A673 (cell line): ENCODE measurements around the gene EFNA5.

Source experiments
- CTCF ChIP-seq: fragments of 300-800, 200-600 bp; sonication (generic); conservative IDR thresholded peaks from 2 replicates; pipeline ENCODE4 v1.5.1; 2017; ENCODE audit warnings: low read depth, mild to moderate bottlenecking, antibody characterized with exemption, low read length, moderate library complexity, mixed read lengths
- EZH2 ChIP-seq: fragments of 200-600 bp; sonication (generic); IDR thresholded peaks from 2 replicates; pipeline ENCODE4 v1.6.1; 2017; ENCODE audit warnings: borderline replicate concordance, low read depth, mild to moderate bottlenecking, mixed read lengths, antibody characterized with exemption, low read length; ENCODE audit not compliant: poor library complexity, severe bottlenecking

GRCh38 chr5:107577394-107577950 is 93.3 kb downstream of the EFNA5 start:
- TF ChIP-seq CTCF: no peak
- TF ChIP-seq EZH2: no peak
